Activated gamma-delta T cell (primary cell): Measurements from ENCODE around the gene SLC19A1.
"Not testable (repeated sequence)": the region's sequence is repeated elsewhere in the genome, so short reads cannot be mapped to it uniquely, and the experiment has no call there.

Experiments used
- DNase-seq: peaks from one replicate; lab custom pipeline; 2025; lab: John Stamatoyannopoulos, UW

Gene SLC19A1

GRCh38 chr21:45533361-45533845 is 8.8 kb downstream of the SLC19A1 start:
- no peak for DNase-seq

GRCh38 chr21:45532826-45533360 is 9.3 kb downstream of the SLC19A1 start:
- DNase-seq: no peak

DNA sequence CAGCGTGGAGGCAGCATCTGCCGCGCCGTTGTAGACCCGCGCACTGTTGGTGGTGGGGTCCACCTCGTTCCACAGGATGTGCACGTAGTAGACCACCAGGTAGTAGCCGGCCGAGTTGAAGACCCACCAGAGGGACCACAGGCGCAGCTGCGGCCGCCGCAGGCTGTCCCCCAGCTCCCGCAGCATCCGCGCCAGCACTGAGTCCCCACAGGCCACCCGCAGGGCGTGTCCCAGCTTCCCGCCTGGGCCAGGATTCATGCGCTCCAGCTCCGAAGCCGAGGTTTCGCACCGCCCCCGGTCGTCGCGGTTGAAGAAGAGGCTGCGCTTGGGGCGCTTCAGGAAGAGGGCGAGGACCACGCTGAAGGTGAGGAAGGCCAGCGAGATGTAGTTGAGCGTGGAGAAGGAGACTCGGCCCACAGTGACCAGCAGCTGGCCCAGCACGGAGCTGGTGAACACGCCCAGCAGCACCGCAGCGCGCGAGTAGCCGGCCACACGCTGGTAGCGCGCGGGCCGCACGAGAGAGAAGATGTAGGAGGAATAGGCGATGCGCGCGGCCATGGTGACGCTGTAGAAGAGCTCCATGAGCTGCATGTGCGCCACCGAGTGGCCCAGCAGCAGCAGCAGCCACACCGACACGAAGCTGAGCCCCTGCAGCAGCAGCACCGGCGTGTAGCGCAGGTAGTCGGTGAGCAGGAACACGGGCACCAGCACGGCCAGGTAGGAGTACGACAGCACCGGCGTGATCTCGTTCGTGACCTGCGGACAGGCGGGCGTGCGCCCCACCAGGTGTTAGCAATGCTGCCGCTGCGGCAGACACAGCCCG is 10.6 kb downstream of the SLC19A1 start:
- DNase-seq: no peak

- DNase-seq: not testable (repeated sequence)
Measured at GRCh38 chr21:45531114-45531392, 11.2 kb downstream of the SLC19A1 start.

DNA sequence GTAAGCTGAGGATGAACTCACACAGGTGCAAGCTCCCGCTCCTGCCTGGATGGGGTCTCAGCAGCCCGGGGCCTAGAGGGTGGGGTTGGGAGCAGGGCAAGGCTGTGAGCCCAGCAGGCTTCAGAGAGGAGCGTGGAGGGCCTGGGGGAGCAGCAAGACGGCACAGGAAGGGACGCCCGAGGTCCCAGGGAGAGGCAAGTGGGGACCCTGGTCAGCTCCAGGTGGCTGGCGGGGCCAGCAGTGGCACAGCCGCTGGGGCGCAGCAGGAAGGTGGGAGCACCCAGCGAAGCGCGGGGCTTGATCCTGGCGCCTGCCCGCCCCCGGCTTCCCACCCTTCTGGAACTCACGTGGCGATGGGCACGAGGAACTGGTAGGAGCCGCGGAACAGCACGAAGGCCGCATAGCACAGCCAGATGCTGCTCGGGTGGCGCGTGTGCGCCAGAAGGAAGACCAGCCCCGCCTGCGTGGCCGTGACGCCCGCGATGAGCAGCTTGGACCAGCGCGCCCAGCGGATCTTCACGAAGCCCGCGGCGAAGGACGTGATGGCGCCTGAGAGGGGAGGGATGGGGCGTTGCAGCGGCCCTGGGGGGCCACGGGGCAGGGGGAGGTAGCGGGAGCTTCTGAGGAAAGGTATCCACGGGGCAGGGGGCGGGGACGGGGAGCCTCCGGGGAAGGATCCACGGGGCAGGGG is 11.7 kb downstream of the SLC19A1 start:
- no peak for DNase-seq

DNA sequence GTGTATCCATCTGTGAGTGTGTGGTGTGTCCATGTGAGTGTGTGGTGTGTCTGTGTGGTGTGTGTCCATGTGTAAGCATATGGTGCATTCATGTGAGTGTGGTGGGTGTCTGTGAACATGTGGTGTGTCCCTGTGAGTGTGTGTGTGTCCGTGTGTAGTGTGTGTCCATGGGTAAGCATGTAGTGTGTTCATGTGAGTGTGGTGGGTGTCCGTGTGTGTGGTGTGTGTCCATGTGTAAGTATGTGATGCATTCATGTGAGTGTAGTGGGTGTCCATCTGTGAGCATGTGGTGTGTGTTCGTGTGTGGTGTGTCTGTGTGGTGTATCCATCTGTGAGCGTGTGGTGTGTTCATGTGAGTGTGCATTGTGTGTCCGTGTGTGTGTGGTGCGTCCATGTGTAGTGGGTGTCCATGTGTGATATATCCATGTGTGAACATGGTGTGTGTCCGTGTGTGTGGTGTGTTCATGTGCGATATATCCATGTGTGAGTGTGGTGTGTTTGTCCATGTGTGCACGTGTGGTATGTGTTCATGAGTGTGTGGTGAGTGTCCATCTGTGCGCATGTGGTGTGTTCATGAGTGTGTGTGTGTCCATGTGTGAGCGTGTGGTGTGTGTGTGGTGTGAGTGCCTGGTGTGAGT is 12.3 kb downstream of the SLC19A1 start:
- DNase-seq: no peak

DNA sequence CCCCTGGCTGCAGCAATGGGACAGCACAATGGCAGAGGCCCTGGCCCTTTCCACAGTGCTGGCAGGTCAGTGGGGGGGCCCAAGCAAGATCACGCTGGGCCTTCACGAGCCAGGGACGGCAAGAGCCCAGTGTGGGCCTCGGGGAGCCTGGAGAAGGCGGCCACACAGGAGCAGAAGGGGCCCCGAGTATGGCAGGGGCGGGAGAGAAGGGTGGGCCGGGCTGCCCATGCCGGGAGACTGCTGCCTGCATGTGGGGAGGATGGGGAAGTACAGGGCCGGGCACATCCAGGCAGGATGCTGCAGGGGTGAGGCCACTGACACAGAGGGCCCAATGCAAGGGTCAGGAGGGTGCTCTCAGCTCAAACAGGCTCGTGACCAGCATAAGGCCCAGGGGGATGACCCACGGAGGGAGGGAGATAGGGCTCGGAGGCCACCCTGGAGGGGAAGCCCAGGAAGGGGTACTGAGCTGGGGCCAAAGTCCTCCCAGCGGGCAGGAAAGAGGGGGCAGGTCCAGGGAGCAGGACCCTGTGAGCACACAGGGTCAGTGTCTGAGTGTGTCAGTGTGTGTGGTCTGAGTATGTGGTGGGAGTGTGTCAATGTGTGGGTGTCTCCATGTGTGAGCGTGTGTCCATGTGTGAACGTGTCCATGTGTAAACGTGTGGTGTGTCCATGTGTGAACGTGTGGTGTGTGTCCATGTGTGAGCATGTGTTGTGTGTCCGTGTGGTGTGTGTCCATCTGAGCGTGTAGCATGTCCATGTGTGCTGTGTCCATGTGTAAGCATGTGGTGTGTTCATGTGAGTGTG is 13.1 kb downstream of the SLC19A1 start:
- no peak for DNase-seq

GRCh38 chr21:45528028-45528705 is 14.1 kb downstream of the SLC19A1 start:
- DNase-seq: no peak

- not testable (repeated sequence) for DNase-seq
Measured at GRCh38 chr21:45527151-45527999, 14.9 kb downstream of the SLC19A1 start.

DNA sequence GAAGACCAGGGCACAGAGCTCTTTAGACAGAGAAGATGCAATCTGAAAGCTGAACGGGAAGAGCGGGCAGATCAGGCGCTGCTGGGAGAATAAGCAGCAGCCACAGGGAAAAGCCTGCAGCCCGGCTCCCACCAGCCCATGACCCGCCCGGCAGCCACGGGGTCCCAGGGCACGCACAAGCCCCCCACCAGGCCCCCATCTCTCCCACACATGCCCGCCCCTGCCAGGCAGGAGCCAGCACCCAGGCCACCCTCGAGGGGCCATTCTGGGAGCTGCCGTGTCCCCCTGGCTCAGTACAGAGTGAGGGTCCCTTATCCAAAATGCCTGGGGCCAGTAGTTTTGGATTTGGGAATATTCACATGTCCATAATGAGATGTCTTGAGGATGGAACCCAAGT is 16.3 kb downstream of the SLC19A1 start:
- no peak for DNase-seq

GRCh38 chr21:45525153-45525909 is 16.9 kb downstream of the SLC19A1 start:
- no peak for DNase-seq

DNA sequence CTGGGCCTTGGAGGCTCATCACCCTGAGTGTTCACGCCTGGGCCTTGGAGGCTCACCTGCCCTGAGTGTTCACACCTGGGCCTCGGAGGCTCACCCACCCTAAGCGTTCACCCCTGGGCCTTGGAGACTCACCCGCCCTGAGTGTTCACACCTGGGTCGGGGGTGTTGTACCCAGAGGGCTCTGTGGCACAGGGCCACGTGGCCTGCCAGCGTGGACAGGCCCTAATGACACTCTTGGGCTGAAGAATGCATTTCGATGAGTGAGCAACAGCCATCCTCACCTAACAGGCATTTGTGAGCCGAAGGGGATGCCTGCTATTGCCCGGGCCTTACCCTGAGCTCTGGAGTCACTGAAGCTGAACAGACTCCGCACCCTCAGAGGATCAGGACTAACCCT is 17.5 kb downstream of the SLC19A1 start:
- DNase-seq: no peak

DNA sequence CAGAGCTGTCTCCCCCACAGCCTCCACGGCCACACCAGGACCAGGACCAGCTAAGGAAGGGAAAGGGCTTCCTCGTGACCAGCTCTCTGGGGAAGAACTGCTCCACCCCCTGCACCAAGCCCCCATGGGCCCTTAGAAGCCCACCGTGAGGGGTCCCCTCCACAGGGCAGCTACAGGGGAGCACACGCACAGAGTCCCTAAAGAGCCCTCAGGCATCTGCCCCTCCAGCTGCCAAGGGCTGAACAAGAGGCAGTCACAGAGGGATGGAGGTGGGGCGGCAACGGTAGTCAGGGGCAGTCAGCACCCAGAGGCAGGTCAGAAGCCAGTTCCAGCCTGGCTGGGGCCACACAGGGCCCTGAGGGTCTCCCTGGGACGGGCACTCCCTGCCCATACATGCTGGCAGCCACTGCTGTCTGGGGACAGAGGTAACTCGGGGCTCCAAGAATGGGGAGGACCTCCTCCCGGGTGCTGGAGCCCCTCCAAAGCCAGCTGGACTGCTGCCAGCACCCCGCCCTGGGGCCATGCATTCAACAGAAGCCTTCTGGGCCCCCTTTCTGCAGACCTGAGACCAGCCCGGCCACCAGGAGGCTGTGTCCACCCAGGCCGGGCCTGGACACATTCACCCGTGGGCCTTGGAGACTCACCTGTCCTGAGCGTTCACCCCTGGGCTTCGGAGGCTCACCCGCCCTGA is 18.7 kb downstream of the SLC19A1 start:
- DNase-seq: no peak

- DNase-seq: no peak
Measured at GRCh38 chr21:45522986-45523385, 19.3 kb downstream of the SLC19A1 start.

DNA sequence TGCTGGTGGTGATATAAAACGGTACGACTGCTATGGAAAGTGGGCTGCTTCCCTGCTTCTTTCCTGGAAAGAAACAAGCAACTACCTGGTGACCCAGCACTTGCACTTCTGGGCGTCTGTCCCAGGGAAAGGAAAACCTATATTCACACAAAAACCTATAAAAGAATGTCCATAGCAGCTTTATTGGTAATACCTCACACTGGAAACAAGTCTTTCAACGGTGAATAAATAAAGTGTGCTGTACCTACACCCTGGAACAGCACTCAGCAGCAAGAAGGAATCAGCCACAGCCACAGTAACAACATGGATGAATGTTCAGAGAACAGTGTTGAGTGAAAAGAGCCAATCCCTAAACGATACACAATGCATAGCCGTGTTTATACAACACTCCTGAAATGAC is 19.9 kb downstream of the SLC19A1 start:
- no peak for DNase-seq

DNA sequence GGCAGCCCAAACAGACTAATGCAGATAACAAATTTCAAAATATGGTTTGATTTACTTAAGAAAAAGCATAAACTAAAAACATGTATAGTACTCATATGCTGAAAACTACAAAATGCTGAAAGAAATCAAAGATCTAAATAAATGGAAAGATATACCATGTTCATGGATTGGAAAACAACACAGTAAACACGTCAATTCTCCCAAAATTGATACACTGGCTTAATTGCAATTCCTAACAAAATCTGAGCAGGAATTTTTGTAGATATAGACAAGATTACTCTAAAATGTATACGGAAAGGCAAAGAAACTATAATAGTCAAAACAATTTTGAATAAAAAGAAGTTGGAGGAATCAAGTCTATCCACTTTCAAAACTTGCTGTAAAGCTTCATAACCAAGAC is 21.0 kb downstream of the SLC19A1 start:
- DNase-seq: no peak

DNA sequence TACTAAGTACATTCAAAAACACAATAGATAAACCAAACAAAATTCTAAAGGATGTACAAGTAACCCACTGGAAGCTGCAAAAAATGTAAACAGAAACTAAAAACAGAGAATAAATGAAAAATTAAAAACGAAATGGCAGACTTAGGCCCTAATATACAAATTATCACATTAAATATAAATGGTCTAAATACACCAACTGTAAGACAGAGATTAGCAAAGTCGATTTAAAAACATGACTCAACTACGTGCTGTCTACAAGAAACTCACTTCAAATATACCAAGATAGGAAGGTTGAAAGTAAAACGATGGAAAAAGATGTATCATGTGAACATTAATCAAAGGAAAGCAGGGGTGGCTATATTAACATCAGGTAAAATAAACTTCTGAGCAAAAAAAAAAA is 23.1 kb downstream of the SLC19A1 start:
- DNase-seq: no peak

- DNase-seq: no peak
Measured at GRCh38 chr21:45518742-45519141, 23.5 kb downstream of the SLC19A1 start.
